ENCODE measurements around the gene MAGEF1.

MAGEF1 gene

GRCh38 chr3:184676927-184677326 is 34.9 kb downstream of the MAGEF1 start:
- peak in 3 of 10 donors; percentile 50 to 63 (median 61) for DNase-seq
- intact Hi-C loops (cut with DNase I) = no loop called here

DNA sequence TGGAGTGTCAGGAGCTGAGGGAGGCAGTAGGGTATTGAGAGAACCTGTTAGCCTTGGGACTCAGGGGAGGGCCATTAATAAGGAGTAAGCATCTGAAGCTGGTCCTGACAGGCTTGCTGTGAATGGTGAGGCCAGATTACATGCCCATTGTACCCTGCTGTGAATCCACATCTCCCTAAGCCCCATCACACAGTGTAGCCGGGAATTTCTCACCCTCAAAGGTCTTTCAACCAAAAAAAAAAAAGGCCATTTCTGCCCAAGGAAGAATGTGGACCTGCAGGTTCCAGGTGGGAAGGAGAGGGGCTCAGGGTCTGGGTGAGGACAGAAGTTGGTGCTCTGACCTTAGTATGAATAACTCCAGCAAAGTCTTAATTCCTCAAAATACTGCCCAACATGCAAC is 37.2 kb downstream of the MAGEF1 start:
- intact Hi-C loops (cut with DNase I) = no loop called here
- no peak for DNase-seq

DNA sequence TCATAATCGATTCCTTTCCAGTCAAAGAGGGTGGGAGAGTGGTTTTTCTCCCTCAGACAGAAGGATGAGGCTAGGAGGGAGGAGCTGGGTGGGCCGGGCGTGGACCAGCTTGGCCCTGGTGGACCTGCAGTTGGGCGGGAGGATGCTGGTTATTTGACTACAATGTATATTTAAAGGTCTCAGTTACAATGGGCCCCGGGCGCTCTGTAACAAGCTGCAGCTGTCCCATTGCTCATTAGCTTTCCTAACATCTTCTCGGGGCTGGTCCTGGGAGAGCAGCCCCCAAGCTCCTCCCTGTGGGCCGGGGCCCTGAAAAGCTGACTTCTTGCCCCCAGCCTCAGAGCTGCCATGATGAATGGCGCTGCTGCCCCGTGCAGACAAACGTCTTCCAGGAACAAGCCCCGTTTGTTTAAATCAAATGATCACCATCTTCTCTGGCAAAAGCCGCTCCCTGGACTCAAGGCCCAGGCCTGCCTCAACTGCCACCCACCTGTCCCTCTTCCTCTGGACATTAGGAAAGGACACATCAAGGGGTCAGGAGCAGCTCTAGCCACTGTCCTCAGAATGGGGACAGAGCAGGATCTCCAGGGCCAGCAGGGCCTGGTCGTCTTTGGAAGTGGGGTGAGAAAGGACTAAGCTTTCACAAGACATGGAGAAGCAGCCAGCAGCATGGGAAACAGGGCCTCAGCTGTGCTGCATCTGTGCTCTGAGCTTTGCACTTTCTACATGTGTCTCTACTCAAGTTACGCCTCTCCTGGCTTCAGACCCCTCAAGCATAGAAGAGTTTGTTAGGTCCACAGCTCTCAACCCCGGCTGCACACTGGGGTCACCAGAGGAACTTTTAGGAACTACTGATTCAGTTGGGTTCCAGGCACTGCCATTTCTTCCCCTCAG is 38.6 kb downstream of the MAGEF1 start:
- intact Hi-C loops (cut with DNase I) = no loop called here
- peak in 1 of 10 donors; percentile 61 for DNase-seq

- DNase-seq = no peak
- intact Hi-C loops (cut with DNase I) = no loop called here
Measured at GRCh38 chr3:184672335-184672734, 39.5 kb downstream of the MAGEF1 start.

DNA sequence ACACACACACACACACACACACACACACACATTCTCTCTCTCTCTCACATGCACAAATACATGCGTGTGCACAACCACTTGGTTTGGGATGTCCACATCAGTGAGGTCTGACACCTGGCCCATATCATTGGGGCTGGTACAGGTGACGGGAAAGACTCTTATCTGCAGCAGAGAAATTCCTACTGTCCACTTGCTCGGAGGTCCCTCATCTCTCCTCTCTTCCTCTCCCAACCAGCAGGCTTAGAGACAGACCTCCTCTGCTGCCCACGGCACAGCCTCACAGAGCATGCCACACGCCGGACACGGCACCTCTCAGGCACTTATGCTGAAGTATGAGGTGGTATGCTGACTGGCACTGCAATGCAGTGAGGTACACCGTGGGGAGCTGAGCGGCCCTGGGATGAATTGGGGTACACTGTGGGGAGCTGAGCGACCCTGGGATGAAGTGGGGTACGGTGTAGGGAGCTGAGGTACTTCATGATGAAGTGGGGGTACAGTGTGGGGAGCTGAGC is 41.7 kb downstream of the MAGEF1 start:
- intact Hi-C loops (cut with DNase I) = no loop called here
- DNase-seq = no peak

- no peak for DNase-seq
- intact Hi-C loops (cut with DNase I) = no loop called here
Measured at GRCh38 chr3:184669578-184669977, 42.3 kb downstream of the MAGEF1 start.

DNA sequence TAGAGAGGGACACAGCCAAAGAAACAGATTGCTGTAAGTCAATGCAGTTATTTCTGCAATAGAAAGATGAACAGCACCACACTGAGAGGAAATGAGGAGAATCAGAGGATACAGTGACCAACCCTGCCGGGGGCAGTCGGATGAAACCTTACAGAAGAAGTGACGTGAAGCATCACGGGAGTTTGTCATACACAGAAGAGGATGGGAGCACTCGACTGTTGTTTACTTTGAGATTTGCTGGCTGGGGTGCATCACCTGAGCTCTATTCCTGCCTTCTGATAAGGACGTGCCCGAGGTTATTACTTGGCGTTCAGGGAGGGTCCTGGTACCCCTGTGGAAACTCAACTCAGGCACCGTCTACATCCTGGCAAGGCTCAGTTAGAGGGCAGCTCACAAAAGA is 45.4 kb downstream of the MAGEF1 start:
- DNase-seq = peak in 1 of 10 donors; percentile 31

GRCh38 chr3:184665101-184665500 is 46.8 kb downstream of the MAGEF1 start:
- intact Hi-C loops (cut with DNase I) = no loop called here
- DNase-seq = peak in 1 of 10 donors; percentile 44

More for the DNA sequence above, 45.4 kb downstream of the MAGEF1 start:
- intact Hi-C loops (cut with DNase I) = no loop called here

- intact Hi-C loops (cut with DNase I) = no loop called here
- peak in 1 of 10 donors; percentile 16 for DNase-seq
Measured at GRCh38 chr3:184663756-184664155, 48.1 kb downstream of the MAGEF1 start.

DNA sequence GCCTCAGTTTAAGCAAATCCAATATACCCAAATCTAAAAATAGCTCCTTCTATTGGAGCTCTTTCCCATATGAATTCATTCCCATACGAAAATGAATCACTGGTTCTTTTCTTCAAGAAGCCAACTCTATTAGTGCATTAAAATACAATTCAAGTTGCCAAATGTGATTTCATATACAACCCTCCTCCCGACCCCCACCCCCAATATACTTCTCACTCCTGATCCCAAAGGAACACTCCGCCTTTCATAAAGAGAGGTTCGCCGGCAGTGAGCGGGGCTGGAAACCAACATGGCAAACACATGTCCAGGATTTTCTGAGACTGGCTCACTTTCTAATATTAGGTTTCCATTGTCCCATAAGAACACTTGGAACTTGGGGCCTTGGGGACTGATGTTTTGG is 48.5 kb downstream of the MAGEF1 start:
- intact Hi-C loops (cut with DNase I) = no loop called here
- DNase-seq = peak in 1 of 10 donors; percentile 26

DNA sequence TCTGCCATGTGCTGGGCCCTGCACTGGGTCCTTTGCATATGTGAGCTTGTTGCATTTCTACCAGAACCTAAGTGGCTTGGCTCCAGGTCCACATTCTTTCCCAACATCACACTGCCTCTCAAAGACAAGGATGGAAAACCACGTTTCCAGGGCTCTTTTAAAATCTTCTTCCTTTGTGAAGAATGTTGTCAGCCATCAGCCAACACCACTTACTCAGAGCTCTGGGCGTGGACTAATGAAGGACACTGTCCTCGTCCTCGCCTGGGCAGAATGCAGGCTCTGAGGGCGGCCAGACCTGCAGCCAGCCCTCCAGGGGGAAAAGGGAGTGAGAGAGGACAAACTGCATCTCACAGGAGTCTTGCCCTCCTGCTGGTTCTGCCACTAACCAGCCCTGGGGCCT is 49.7 kb downstream of the MAGEF1 start:
- intact Hi-C loops (cut with DNase I) = no loop called here
- DNase-seq = no peak

DNA sequence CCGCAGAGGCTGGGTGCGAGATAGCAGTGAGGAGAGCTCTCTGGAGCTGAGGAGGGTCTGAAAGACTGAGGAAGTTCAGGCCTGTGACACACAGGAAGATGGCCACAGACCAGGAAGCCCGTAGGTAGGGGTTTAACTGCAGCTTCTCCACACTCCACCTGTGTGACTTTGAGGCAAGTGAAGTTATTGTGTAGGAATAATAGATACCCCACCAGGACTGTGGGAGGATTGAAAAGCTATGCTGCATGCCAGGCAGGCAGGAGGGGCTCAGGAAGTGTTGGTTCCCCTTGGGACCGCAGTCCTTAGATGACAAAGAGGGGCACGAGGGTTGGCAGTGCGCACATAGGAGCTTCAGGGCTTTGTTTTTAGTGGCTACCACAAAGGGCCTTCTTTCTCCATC is 50.9 kb downstream of the MAGEF1 start:
- intact Hi-C loops (cut with DNase I) = no loop called here
- peak in 1 of 10 donors; percentile 3 for DNase-seq

Measured in posterior cingulate gyrus (tissue), 11 donors.